BJ (cell line): ENCODE results near the gene MTSS2. TPM values are rescaled to one million over a fixed set of nuclear protein-coding genes. Genes with fewer than 3 reads are reported as not detected.

Experiments
- CTCF ChIA-PET: fragments of 350-600 bp; formaldehyde crosslinking; extraction: SDS; loops from one replicate; lab custom pipeline; 2021; ENCODE audit warnings: antibody characterized with exemption, inconsistent platforms; lab: Yijun Ruan, JAX
- POLR2A ChIA-PET: fragments of 300-600 bp; sonication (Branson Sonifier 250); formaldehyde crosslinking; extraction: SDS; loops from one replicate; lab custom pipeline; 2021; ENCODE audit warnings: antibody characterized with exemption; lab: Charles Lee
- DNase-seq: peaks from one replicate; pipeline ENCODE4 v3.0.0-alpha.2; 2011; ENCODE audit warnings: low read depth
- H3K27me3 ChIP-seq: 2 replicates; pipeline ENCODE4 v1.6.0; 2011; ENCODE audit warnings: low read length; ENCODE audit not compliant: control insufficient read depth, insufficient read depth
- H3K36me3 ChIP-seq: 2 replicates; pipeline ENCODE4 v1.5.1; 2011; ENCODE audit warnings: low read length; ENCODE audit not compliant: control insufficient read depth, insufficient read depth
- H3K4me3 ChIP-seq: 2 replicates; pipeline ENCODE4 v1.5.1; 2011; ENCODE audit warnings: low read depth, mild to moderate bottlenecking, control low read depth, low read length
- CTCF ChIP-seq: IDR thresholded peaks from 2 replicates; pipeline ENCODE4 v1.5.1; 2011; ENCODE audit warnings: low read depth, mild to moderate bottlenecking, control low read depth, inconsistent platforms, low read length, moderate library complexity; ENCODE audit not compliant: insufficient read depth
- polyA plus RNA-seq: library from polyadenylated mRNA; depleted of rRNA; stranded (reverse); fragments of >200 nt; gene quantifications from 2 replicates; pipeline ENCODE4 v1.2.3, GENCODE V29; 2011

MTSS2 gene
- polyA plus RNA-seq, 1 experiment: 170 TPM

- POLR2A ChIA-PET: no interaction called here
- H3K4me3 ChIP-seq: no peak overlapping the region
- peaks cover 47% of the 10 kb centered on the region for H3K36me3 ChIP-seq
- H3K27me3 ChIP-seq: no peaks in the 10 kb centered on the region
- no peak for DNase-seq
- TF ChIP-seq CTCF: no peak
- CTCF ChIA-PET: interaction anchor here (0.7 to 1.3 kb wide), 3 partner anchors 42 to 109 kb away, joined by 3 to 6 read pairs (median 4); no protein-coding TSS in a partner anchor
Observed at GRCh38 chr16:70661534-70661917, 24.3 kb downstream of the MTSS2 start.

- Histone ChIP-seq H3K4me3 (no peak overlapping the region), H3K36me3 (peaks cover 41% of the 10 kb centered on the region), H3K27me3 (no peaks in the 10 kb centered on the region)
- no peak for TF ChIP-seq CTCF
- no peak for DNase-seq
- POLR2A ChIA-PET: no interaction called here
- CTCF ChIA-PET: interaction anchor here (2.2 kb wide), 1 partner anchor 110 kb away, joined by 21 read pairs; no protein-coding TSS in a partner anchor
Observed at GRCh38 chr16:70660672-70661350, 25.0 kb downstream of the MTSS2 start.

DNA sequence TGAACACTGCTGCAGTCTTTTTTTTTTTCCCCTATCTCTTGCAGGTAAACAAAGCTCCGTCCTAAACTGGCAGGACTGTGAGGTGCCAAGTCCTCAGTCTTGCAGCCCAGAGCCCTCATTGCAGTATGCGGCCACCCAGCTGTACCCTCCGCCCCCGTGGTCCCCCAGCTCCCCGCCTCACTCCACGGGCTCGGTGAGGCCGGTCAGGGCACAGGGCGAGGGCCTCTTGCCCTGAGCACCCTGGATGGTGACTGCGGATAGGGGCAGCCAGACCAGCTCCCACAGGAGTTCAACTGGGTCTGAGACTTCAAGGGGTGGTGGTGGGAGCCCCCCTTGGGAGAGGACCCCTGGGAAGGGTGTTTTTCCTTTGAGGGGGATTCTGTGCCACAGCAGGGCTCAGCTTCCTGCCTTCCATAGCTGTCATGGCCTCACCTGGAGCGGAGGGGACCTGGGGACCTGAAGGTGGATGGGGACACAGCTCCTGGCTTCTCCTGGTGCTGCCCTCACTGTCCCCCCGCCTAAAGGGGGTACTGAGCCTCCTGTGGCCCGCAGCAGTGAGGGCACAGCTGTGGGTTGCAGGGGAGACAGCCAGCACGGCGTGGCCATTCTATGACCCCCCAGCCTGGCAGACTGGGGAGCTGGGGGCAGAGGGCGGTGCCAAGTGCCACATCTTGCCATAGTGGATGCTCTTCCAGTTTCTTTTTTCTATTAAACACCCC, 25.7 kb downstream of the MTSS2 start:
- H3K4me3 ChIP-seq: no peak overlapping the region

GRCh38 chr16:70659546-70659945, 26.3 kb downstream of the MTSS2 start:
- POLR2A ChIA-PET: no interaction called here

More for the DNA sequence above, 25.7 kb downstream of the MTSS2 start:
- no peak for TF ChIP-seq CTCF
- no peaks in the 10 kb centered on the region for H3K27me3 ChIP-seq
- peaks cover 34% of the 10 kb centered on the region for H3K36me3 ChIP-seq
- DNase-seq: no peak
- ChIA-PET POLR2A (no interaction called here), CTCF (interaction anchor here (0.8 to 2.2 kb wide), 4 partner anchors 19 to 290 kb away, joined by 3 to 21 read pairs (median 3); no protein-coding TSS in a partner anchor)

More at GRCh38 chr16:70659546-70659945, 26.3 kb downstream of the MTSS2 start:
- Histone ChIP-seq H3K4me3 (no peak overlapping the region), H3K27me3 (no peaks in the 10 kb centered on the region), H3K36me3 (peaks cover 29% of the 10 kb centered on the region)
- no peak for TF ChIP-seq CTCF
- no peak for DNase-seq
- CTCF ChIA-PET: interaction anchor here (0.8 to 2.2 kb wide), 4 partner anchors 20 to 290 kb away, joined by 3 to 21 read pairs (median 3); no protein-coding TSS in a partner anchor
